ENCODE results near the gene INTS11. TPM values are rescaled to one million over a fixed set of nuclear protein-coding genes. Genes with fewer than 3 reads are reported as not detected.

The INTS11 gene
- polyA plus RNA-seq, 1 donor (not counting 4 experiments of a cell fraction or from before 2014, with no cell fraction given): 70.4 TPM

DNA sequence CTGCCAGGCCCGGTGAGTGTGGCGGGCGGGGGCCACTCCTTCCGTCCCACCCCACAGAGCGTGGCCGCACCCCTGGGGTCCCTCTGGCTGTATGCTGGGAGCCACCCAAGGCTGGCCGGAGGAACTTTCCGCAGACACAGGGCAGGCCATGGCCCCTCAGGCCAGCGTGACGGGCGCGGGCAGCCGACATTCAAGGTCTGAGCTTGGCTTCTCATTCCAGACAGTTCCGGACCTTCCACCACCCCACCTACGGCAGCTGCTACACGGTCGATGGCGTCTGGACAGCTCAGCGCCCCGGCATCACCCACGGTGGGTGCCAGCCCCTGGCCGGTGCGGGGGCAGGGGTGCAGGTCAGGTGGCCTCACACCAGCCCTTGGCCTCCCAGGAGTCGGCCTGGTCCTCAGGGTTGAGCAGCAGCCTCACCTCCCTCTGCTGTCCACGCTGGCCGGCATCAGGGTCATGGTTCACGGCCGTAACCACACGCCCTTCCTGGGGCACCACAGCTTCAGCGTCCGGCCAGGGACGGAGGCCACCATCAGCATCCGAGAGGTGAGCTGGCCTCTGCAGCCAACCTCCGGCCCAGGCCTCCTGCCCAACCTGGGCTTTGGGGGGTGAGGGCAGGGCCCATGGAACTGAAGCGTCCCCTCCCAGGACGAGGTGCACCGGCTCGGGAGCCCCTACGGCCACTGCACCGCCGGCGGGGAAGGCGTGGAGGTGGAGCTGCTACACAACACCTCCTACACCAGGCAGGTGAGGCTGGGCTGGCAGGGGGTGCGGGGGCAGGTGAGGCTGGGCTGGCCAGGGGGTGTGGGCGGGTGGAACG, 37.0 kb downstream of the INTS11 start:
- dilution Hi-C loops (cut with MboI; ENCODE audit: extremely low pct_ligation_motif_present, low sequenced_read_pairs): no loop called here
- Histone ChIP-seq H3K4me2 (ENCODE audit: control insufficient read depth, extremely low read depth, insufficient read depth, low read depth, low read length) (no peak overlapping the region), H3K9me3 (ENCODE audit: control insufficient read depth, low read depth, low read length) (no peaks in the 10 kb centered on the region), H2AFZ (ENCODE audit: control insufficient read depth, low read length) (no peak overlapping the region), H3K27me3 (ENCODE audit: control insufficient read depth, extremely low read depth, insufficient read depth, low read length) (peaks cover 5% of the 10 kb centered on the region), H3K27ac (ENCODE audit: control insufficient read depth, insufficient read depth, low read length) (no peak overlapping the region), H3K4me1 (ENCODE audit: control insufficient read depth, extremely low read depth, insufficient read depth, low read length) (peaks cover 10% of the 10 kb centered on the region), H3K9ac (ENCODE audit: control insufficient read depth, extremely low read depth, insufficient read depth, low read length) (no peak overlapping the region), H3K79me2 (ENCODE audit: control insufficient read depth, insufficient read depth, low read length) (no peaks in the 10 kb centered on the region), H3K36me3 (ENCODE audit: control insufficient read depth in 2 of 2, extremely low read depth in 1 of 2, insufficient read depth in 2 of 2, low read length in 2 of 2) (no peaks in the 10 kb centered on the region), H3K4me3 (ENCODE audit: control insufficient read depth in 2 of 3, extremely low read depth in 1 of 3, insufficient read depth in 2 of 3, low read depth in 1 of 3, low read length in 3 of 3) (no peak overlapping the region), H3K9me1 (ENCODE audit: control insufficient read depth, extremely low read depth, insufficient read depth, low read length) (no peaks in the 10 kb centered on the region), H4K20me1 (ENCODE audit: control insufficient read depth, extremely low read depth, insufficient read depth, low read length) (peaks cover 6% of the 10 kb centered on the region)
- no peak for DNase-seq (ENCODE audit: low read depth, low spot score)
- no peak for FAIRE-seq
- TF ChIP-seq, protein P1, sequence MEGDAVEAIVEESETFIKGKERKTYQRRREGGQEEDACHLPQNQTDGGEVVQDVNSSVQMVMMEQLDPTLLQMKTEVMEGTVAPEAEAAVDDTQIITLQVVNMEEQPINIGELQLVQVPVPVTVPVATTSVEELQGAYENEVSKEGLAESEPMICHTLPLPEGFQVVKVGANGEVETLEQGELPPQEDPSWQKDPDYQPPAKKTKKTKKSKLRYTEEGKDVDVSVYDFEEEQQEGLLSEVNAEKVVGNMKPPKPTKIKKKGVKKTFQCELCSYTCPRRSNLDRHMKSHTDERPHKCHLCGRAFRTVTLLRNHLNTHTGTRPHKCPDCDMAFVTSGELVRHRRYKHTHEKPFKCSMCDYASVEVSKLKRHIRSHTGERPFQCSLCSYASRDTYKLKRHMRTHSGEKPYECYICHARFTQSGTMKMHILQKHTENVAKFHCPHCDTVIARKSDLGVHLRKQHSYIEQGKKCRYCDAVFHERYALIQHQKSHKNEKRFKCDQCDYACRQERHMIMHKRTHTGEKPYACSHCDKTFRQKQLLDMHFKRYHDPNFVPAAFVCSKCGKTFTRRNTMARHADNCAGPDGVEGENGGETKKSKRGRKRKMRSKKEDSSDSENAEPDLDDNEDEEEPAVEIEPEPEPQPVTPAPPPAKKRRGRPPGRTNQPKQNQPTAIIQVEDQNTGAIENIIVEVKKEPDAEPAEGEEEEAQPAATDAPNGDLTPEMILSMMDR (optimal IDR thresholded peaks at IDR 0.05 in 1 of 3, IDR thresholded peaks at IDR 0.05 in 1 of 3, conservative IDR thresholded peaks at IDR 0.05 in 1 of 3; ENCODE audit: extremely low read depth in 1 of 3, insufficient read depth in 2 of 3, low read length in 3 of 3): no peak
- TF ChIP-seq EZH2 (IDR thresholded peaks at IDR 0.05; ENCODE audit: low read length): no peak

GRCh38 chr1:1286313-1287261, 37.9 kb downstream of the INTS11 start:
- Histone ChIP-seq H3K4me1 (ENCODE audit: control insufficient read depth, extremely low read depth, insufficient read depth, low read length) (peaks cover 17% of the 10 kb centered on the region), H3K9me3 (ENCODE audit: control insufficient read depth, low read depth, low read length) (no peaks in the 10 kb centered on the region), H3K27ac (ENCODE audit: control insufficient read depth, insufficient read depth, low read length) (no peak overlapping the region), H2AFZ (ENCODE audit: control insufficient read depth, low read length) (no peak overlapping the region), H3K36me3 (ENCODE audit: control insufficient read depth in 2 of 2, extremely low read depth in 1 of 2, insufficient read depth in 2 of 2, low read length in 2 of 2) (no peaks in the 10 kb centered on the region), H3K27me3 (ENCODE audit: control insufficient read depth, extremely low read depth, insufficient read depth, low read length) (peaks cover 5% of the 10 kb centered on the region), H4K20me1 (ENCODE audit: control insufficient read depth, extremely low read depth, insufficient read depth, low read length) (peaks cover 4% of the 10 kb centered on the region), H3K4me2 (ENCODE audit: control insufficient read depth, extremely low read depth, insufficient read depth, low read depth, low read length) (no peak overlapping the region), H3K79me2 (ENCODE audit: control insufficient read depth, insufficient read depth, low read length) (no peaks in the 10 kb centered on the region), H3K9ac (ENCODE audit: control insufficient read depth, extremely low read depth, insufficient read depth, low read length) (no peak overlapping the region), H3K4me3 (ENCODE audit: control insufficient read depth in 2 of 3, extremely low read depth in 1 of 3, insufficient read depth in 2 of 3, low read depth in 1 of 3, low read length in 3 of 3) (no peak overlapping the region), H3K9me1 (ENCODE audit: control insufficient read depth, extremely low read depth, insufficient read depth, low read length) (no peaks in the 10 kb centered on the region)
- FAIRE-seq (no peak), DNase-seq (ENCODE audit: low read depth, low spot score) (no peak)
- no peak for TF ChIP-seq EZH2 (IDR thresholded peaks at IDR 0.05; ENCODE audit: low read length)
- TF ChIP-seq, protein P1 (optimal IDR thresholded peaks at IDR 0.05 in 1 of 3, IDR thresholded peaks at IDR 0.05 in 1 of 3, conservative IDR thresholded peaks at IDR 0.05 in 1 of 3; ENCODE audit: extremely low read depth in 1 of 3, insufficient read depth in 2 of 3, low read length in 3 of 3): no peak
- dilution Hi-C loops (cut with MboI; ENCODE audit: extremely low pct_ligation_motif_present, low sequenced_read_pairs): no loop called here
